Measurements from ENCODE around the gene ZCCHC3.
A peak's percentile ranks its signal among the peaks of the same experiment; 100 is the strongest.

Gene ZCCHC3

DNA sequence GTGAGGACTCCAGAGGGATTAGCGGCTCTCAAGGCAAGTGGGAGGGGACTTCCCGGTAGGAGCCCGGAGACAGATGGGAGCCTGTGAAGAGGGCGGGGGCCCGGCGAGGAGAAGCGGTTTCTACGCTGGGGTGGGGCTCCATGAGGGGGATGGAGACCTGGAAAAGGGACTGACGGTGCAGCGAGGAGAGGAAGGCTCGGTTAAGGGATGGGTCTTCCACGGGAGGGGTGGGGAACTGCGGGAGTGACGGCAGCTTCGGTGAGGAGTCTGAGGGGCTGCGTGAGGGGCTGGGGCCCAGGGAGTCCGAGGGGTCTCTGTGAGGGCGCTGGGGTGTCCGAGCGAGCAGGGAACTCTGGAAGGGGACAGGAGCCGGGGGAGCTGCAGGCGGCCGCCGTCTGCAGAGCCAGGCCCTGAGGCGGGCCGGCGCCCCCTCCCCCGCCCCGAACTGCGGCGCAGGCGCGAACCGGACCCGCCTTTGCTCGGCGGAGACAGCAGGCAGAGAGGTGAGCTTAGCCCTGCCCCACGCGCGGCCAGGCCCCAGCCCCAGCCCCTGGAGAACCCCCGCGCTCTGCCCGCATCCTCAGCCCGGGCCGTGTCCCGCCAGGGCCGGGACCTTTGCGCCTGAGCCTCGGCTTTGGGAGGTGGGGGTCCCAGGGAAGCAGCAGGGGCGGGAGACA is 49.4 kb downstream of the ZCCHC3 start, which contains the start of gene NRSN2:
Gene NRSN2 (plus strand): TSS at position 472 of the 677 bp plus-strand sequence. CDS start 2,533 bp downstream, outside the sequence.
- no peak for DNase-seq (ENCODE audit: low read depth)

DNA sequence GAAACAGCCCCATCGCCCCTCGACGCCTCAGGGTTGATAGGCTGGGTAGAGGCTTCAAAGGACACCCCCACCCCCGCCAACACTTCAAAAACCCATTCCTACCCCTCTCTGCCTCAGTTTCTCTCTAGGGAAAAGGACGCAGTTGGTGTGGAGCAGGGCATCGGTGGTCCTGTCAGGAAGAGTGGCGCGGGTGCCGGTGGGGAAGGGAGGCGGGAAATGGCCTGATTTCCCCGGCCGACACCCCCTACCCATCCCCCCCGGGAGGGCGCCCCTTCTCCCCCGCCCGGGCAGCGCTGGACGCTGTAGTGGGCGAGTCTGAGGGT is 49.9 kb downstream of the ZCCHC3 start:
- no peak for DNase-seq (ENCODE audit: low read depth)

DNA sequence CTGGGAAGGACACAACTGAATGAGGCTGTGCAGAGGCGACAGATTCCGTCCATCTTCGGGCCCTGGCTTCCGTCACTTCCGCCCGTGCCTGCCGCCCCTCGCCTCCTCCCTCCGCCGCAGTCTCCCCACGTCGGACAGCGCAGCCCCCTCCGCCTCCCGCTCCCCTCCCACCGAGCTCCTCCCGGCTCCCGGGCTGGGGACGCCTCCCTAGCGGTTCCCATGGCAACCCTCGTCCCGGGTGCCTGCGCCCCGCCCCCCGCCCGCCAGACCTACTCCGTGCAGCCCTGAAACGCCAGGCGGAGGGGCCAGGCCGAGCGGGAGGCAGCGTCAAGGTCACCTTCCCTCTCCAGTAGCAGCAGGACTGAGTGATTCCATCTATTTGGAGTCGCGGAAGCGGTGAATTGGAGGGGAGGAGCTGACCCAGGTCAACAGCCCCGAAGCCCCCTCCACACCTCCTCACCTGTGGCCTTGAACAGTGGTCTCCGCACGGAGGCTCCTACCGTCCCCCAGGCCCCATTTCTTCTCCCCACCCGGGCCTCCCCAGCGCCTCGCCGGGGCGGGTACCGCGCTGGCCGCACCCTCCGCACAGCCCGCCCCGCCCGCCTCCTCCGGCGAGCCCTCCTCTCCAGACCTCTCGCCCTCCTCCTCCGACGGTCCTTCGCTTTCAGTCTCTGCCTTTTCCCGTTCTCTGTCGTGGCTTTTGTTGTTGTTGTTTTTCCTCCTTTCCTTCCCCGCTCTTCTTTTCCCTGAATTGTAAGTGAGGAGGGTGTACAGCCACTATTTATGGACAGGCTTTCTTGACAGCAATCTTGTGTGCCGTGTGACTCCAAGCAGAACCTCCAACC is 50.5 kb downstream of the ZCCHC3 start:
- peak; percentile 52 for DNase-seq (ENCODE audit: low read depth)

DNA sequence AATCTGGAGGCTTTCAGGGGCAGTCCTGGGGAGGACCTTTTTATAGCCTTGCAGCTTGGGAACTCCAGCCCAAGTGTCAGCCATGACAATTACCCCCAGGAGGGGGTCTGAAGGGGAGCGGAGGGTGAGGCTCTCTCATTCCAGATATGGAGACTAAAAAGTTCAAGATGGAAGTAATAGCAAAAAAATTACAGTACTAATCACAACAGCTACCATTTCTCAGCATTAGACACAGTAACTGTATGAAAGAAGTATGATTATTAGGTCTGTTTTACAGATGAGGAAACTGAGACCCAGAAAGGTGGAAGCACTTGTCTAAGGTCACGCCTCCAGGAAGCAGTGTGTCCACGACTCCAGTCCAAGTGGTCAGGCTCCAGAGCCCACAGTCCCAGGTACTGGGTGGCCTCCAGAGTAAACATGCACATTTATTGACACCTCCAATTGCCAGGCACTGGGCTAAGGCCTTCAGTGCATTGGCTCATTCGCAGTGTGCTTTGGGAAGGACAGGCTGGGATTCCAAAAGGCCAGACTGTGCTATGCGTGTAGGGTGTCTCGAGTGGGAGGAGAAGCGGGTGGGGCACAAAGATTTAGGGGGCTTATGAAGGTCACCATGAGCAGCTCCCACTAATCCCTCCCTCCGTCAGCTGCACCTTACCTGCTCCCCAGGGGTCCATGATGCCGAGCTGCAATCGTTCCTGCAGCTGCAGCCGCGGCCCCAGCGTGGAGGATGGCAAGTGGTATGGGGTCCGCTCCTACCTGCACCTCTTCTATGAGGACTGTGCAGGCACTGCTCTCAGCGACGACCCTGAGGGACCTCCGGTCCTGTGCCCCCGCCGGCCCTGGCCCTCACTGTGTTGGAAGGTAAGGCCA is 51.8 kb downstream of the ZCCHC3 start:
- no peak for DNase-seq (ENCODE audit: low read depth)
